ENCODE data around the gene SEMG1.

GRCh38 chr20:45218124-45218523 lies 11.3 kb downstream of the SEMG1 start:
- TF ChIP-seq CTCF (IDR thresholded peaks at IDR 0.05) (no peak), POLR2A (IDR thresholded peaks at IDR 0.05) (no peak)

Measured in Peyer's patch (tissue), 4 donors.